HCT116 (cell line): Measurements from ENCODE around the gene RNF4.
"Not testable (repeated sequence)": the region's sequence is repeated elsewhere in the genome, so short reads cannot be mapped to it uniquely, and the experiment has no call there.

Experiments
- CEBPB ChIP-seq: IDR thresholded peaks from 2 replicates; pipeline ENCODE4 v1.6.1; 2012; ENCODE audit warnings: low read depth
- CTCF ChIP-seq, 3 experiments: fragments of 200-600 bp in 1 of 3; sonication (generic) in 1 of 3; IDR thresholded peaks in 2 of 3; conservative IDR thresholded peaks in 1 of 3; 2 replicates each; pipeline ENCODE4 v1.5.1; 2012 to 2017; ENCODE audit warnings: low read depth in 2 of 3, low read length in 2 of 3, antibody characterized with exemption in 1 of 3, borderline replicate concordance in 1 of 3, control low read depth in 1 of 3, mild to moderate bottlenecking in 1 of 3, mixed read lengths in 1 of 3, mixed run types in 1 of 3, moderate library complexity in 1 of 3; ENCODE audit not compliant: insufficient read depth in 1 of 3
- EGR1 ChIP-seq: IDR thresholded peaks from 2 replicates; pipeline ENCODE4 v1.6.1; 2012; ENCODE audit warnings: low read depth
- ELF1 ChIP-seq: IDR thresholded peaks from 2 replicates; pipeline ENCODE4 v1.6.1; 2012; ENCODE audit warnings: low read depth, borderline replicate concordance
- EZH2 ChIP-seq: fragments of 200-600 bp; sonication (generic); IDR thresholded peaks from 2 replicates; pipeline ENCODE4 v1.6.1; 2017; ENCODE audit warnings: antibody characterized with exemption, mixed run types
- MAX ChIP-seq: IDR thresholded peaks from 2 replicates; pipeline ENCODE4 v1.6.1; 2012
- POLR2A ChIP-seq: IDR thresholded peaks from 2 replicates; pipeline ENCODE4 v1.7.0; 2011; ENCODE audit warnings: borderline replicate concordance; ENCODE audit not compliant: insufficient read depth, insufficient read length; ENCODE audit errors: extremely low read depth
- POLR2AphosphoS5 ChIP-seq: IDR thresholded peaks from 2 replicates; pipeline ENCODE4 v1.6.1; 2011; ENCODE audit warnings: mild to moderate bottlenecking, low read depth, low read length, moderate library complexity
- RAD21 ChIP-seq: IDR thresholded peaks from 2 replicates; pipeline ENCODE4 v1.6.1; 2012; ENCODE audit warnings: low read depth, mild to moderate bottlenecking
- REST ChIP-seq: IDR thresholded peaks from 2 replicates; pipeline ENCODE4 v1.6.1; 2012; ENCODE audit warnings: low read depth
- SRF ChIP-seq: IDR thresholded peaks from 2 replicates; pipeline ENCODE4 v1.6.1; 2012; ENCODE audit warnings: low read depth
- TCF7L2 ChIP-seq: IDR thresholded peaks from 2 replicates; pipeline ENCODE4 v1.7.0; 2011; ENCODE audit warnings: borderline replicate concordance, inconsistent platforms; ENCODE audit not compliant: insufficient read depth, insufficient read length; ENCODE audit errors: extremely low read depth
- YY1 ChIP-seq: IDR thresholded peaks from 2 replicates; pipeline ENCODE4 v1.6.1; 2011; ENCODE audit warnings: low read length, low read depth, moderate library complexity, mild to moderate bottlenecking; ENCODE audit not compliant: insufficient replicate concordance; ENCODE audit errors: extremely low read depth

- not testable (repeated sequence) for TF ChIP-seq CTCF (IDR thresholded peaks at IDR 0.05 in 2 of 3, conservative IDR thresholded peaks at IDR 0.05 in 1 of 3; ENCODE audit: borderline replicate concordance in 1 of 3, insufficient read depth in 1 of 3, low read depth in 2 of 3, low read length in 2 of 3); MAX; CEBPB; POLR2A; SRF; TCF7L2; REST; EZH2; POLR2AphosphoS5; YY1; EGR1; RAD21; ELF1
Observed at GRCh38 chr4:2514944-2515343, 46.0 kb downstream of the RNF4 start.
